ENCODE data around the gene NSMF. TPM values are rescaled to one million over a fixed set of nuclear protein-coding genes. Genes with fewer than 3 reads are reported as not detected.
A peak's percentile ranks its signal among the peaks of the same experiment; 100 is the strongest.
"Not testable (repeated sequence)": the region's sequence is repeated elsewhere in the genome, so short reads cannot be mapped to it uniquely, and the experiment has no call there.

Gene NSMF
- total RNA-seq, 2 experiments from 2014 or later: 29.9 to 31.6 TPM

GRCh38 chr9:137450539-137451222, 8.5 kb downstream of the NSMF start:
- H3K27me3 Mint-ChIP-seq; DNase-seq; CTCF ChIA-PET; H3K4me3 Mint-ChIP-seq; H3K36me3 Mint-ChIP-seq; intact Hi-C loops (cut with micrococcal nuclease); H3K27ac Mint-ChIP-seq; H3K9me3 Mint-ChIP-seq; POLR2A ChIA-PET: not testable (repeated sequence)
- H3K4me1 Mint-ChIP-seq (ENCODE audit: low read depth): peaks cover 17% of the 10 kb centered on the region

GRCh38 chr9:137449931-137450538, 9.1 kb downstream of the NSMF start:
- no peak overlapping the region for H3K27ac Mint-ChIP-seq
- H3K4me1 Mint-ChIP-seq (ENCODE audit: low read depth): peaks cover 23% of the 10 kb centered on the region
- no peaks in the 10 kb centered on the region for H3K27me3 Mint-ChIP-seq
- CTCF ChIA-PET: no interaction called here
- peaks cover 7% of the 10 kb centered on the region for H3K36me3 Mint-ChIP-seq
- DNase-seq: peak; percentile 42
- intact Hi-C loops (cut with micrococcal nuclease): no loop called here
- H3K4me3 Mint-ChIP-seq: no peak overlapping the region
- POLR2A ChIA-PET: interaction anchor here (0.5 kb wide), 1 partner anchor 11 kb away, joined by 3 read pairs; no protein-coding TSS in a partner anchor
- no peaks in the 10 kb centered on the region for H3K9me3 Mint-ChIP-seq

GRCh38 chr9:137449081-137449844, 9.9 kb downstream of the NSMF start:
- DNase-seq: no peak
- ChIA-PET CTCF (no interaction called here), POLR2A (no interaction called here)
- H3K36me3 Mint-ChIP-seq: peaks cover 6% of the 10 kb centered on the region
- H3K9me3 Mint-ChIP-seq: no peaks in the 10 kb centered on the region
- intact Hi-C loops (cut with micrococcal nuclease): no loop called here
- no peaks in the 10 kb centered on the region for H3K27me3 Mint-ChIP-seq
- no peak overlapping the region for H3K27ac Mint-ChIP-seq
- no peak overlapping the region for H3K4me3 Mint-ChIP-seq
- peaks cover 18% of the 10 kb centered on the region for H3K4me1 Mint-ChIP-seq (ENCODE audit: low read depth)

GRCh38 chr9:137448602-137448962, 10.6 kb downstream of the NSMF start:
- H3K27ac Mint-ChIP-seq: no peak overlapping the region
- POLR2A ChIA-PET: no interaction called here
- intact Hi-C loops (cut with micrococcal nuclease): no loop called here
- CTCF ChIA-PET: interaction anchor here (1.3 kb wide), 1 partner anchor 146 kb away, joined by 3 read pairs; the partner anchor contains the start of gene NRARP
- H3K9me3 Mint-ChIP-seq: no peaks in the 10 kb centered on the region
- peaks cover 5% of the 10 kb centered on the region for H3K36me3 Mint-ChIP-seq
- no peak overlapping the region for H3K4me3 Mint-ChIP-seq
- DNase-seq: no peak
- H3K4me1 Mint-ChIP-seq (ENCODE audit: low read depth): peaks cover 15% of the 10 kb centered on the region
- no peaks in the 10 kb centered on the region for H3K27me3 Mint-ChIP-seq

- Mint-ChIP-seq H3K27ac (no peak overlapping the region), H3K36me3 (peaks cover 5% of the 10 kb centered on the region), H3K4me3 (no peak overlapping the region), H3K4me1 (ENCODE audit: low read depth) (peaks cover 14% of the 10 kb centered on the region), H3K9me3 (no peaks in the 10 kb centered on the region), H3K27me3 (no peaks in the 10 kb centered on the region)
- DNase-seq: no peak
- intact Hi-C loops (cut with micrococcal nuclease): no loop called here
- ChIA-PET POLR2A (no interaction called here), CTCF (interaction anchor here (1.0 to 1.3 kb wide), 2 partner anchors 146 to 161 kb away, joined by 3 read pairs; partner anchors contain the start of gene NRARP)
These were observed 11.2 kb downstream of the NSMF start for GRCh38 chr9:137447722-137448601.

GRCh38 chr9:137446851-137447471, 12.2 kb downstream of the NSMF start:
- Mint-ChIP-seq H3K4me3 (no peak overlapping the region), H3K4me1 (ENCODE audit: low read depth) (peaks cover 11% of the 10 kb centered on the region), H3K27me3 (peaks cover 2% of the 10 kb centered on the region), H3K9me3 (no peaks in the 10 kb centered on the region), H3K36me3 (peaks cover 3% of the 10 kb centered on the region), H3K27ac (no peak overlapping the region)
- CTCF ChIA-PET: interaction anchor here (0.7 to 0.9 kb wide), 3 partner anchors 24 to 160 kb away, joined by 4 to 5 read pairs (median 5); partner anchors contain the start of genes EXD3 and NOXA1
- POLR2A ChIA-PET: interaction anchor here (1.0 kb wide), 1 partner anchor 15 kb away, joined by 3 read pairs; no protein-coding TSS in a partner anchor
- intact Hi-C loops (cut with micrococcal nuclease): no loop called here
- no peak for DNase-seq

- DNase-seq: no peak
- ChIA-PET CTCF (interaction anchor here (0.6 to 2.4 kb wide), 9 partner anchors 13 to 203 kb away, joined by 3 to 8 read pairs (median 3); partner anchors contain the start of genes EXD3, NOXA1, NRARP and NSMF), POLR2A (interaction anchor here (1.0 kb wide), 1 partner anchor 16 kb away, joined by 3 read pairs; no protein-coding TSS in a partner anchor)
- H3K36me3 Mint-ChIP-seq: peaks cover 4% of the 10 kb centered on the region
- H3K4me3 Mint-ChIP-seq: no peak overlapping the region
- intact Hi-C loops (cut with micrococcal nuclease): loop anchor here (2.0 kb wide), 1 partner anchor 23 kb away; the partner anchor contains the start of genes EXD3 and NOXA1
- no peaks in the 10 kb centered on the region for H3K9me3 Mint-ChIP-seq
- peaks cover 4% of the 10 kb centered on the region for H3K27me3 Mint-ChIP-seq
- H3K4me1 Mint-ChIP-seq (ENCODE audit: low read depth): peaks cover 13% of the 10 kb centered on the region
- H3K27ac Mint-ChIP-seq: no peak overlapping the region
These were observed 13.2 kb downstream of the NSMF start for GRCh38 chr9:137445930-137446431.

- Mint-ChIP-seq H3K27me3 (peaks cover 4% of the 10 kb centered on the region), H3K4me3 (no peak overlapping the region), H3K27ac (no peak overlapping the region), H3K9me3 (no peaks in the 10 kb centered on the region), H3K36me3 (peaks cover 4% of the 10 kb centered on the region), H3K4me1 (ENCODE audit: low read depth) (peaks cover 13% of the 10 kb centered on the region)
- intact Hi-C loops (cut with micrococcal nuclease): loop anchor here (2.0 kb wide), 1 partner anchor 23 kb away; the partner anchor contains the start of genes EXD3 and NOXA1
- CTCF ChIA-PET: interaction anchor here (0.6 to 2.4 kb wide), 8 partner anchors 14 to 774 kb away, joined by 3 to 8 read pairs (median 3); partner anchors contain the start of genes NRARP and NSMF
- peak; percentile 90 for DNase-seq
- POLR2A ChIA-PET: no interaction called here
These were observed 13.8 kb downstream of the NSMF start for GRCh38 chr9:137445275-137445807.

- no peak for DNase-seq
These were observed 14.9 kb downstream of the NSMF start for GRCh38 chr9:137444106-137444790.

GRCh38 chr9:137441935-137442321, 17.2 kb downstream of the NSMF start:
- ChIA-PET POLR2A (no interaction called here), CTCF (interaction anchor here (1.0 to 3.1 kb wide), 2 partner anchors 19 to 109 kb away, joined by 3 to 15 read pairs; partner anchors contain the start of genes EXD3 and NOXA1)
- H3K4me1 Mint-ChIP-seq (ENCODE audit: low read depth): peaks cover 10% of the 10 kb centered on the region
- intact Hi-C loops (cut with micrococcal nuclease): no loop called here
- H3K27me3 Mint-ChIP-seq: peaks cover 11% of the 10 kb centered on the region
- DNase-seq: no peak
- H3K27ac Mint-ChIP-seq: no peak overlapping the region
- H3K9me3 Mint-ChIP-seq: no peaks in the 10 kb centered on the region
- H3K4me3 Mint-ChIP-seq: peak overlapping the region; percentile 47
- peaks cover 1% of the 10 kb centered on the region for H3K36me3 Mint-ChIP-seq

More at GRCh38 chr9:137444106-137444790, 14.9 kb downstream of the NSMF start:
- ChIA-PET POLR2A (no interaction called here), CTCF (interaction anchor here (0.7 to 3.1 kb wide), 6 partner anchors 18 to 150 kb away, joined by 3 to 15 read pairs (median 5); partner anchors contain the start of genes EXD3, NOXA1 and NRARP)
- peaks cover 1% of the 10 kb centered on the region for H3K36me3 Mint-ChIP-seq
- intact Hi-C loops (cut with micrococcal nuclease): loop anchor here (2.0 kb wide), 1 partner anchor 21 kb away; the partner anchor contains the start of genes EXD3 and NOXA1
- no peak overlapping the region for H3K4me3 Mint-ChIP-seq
- H3K9me3 Mint-ChIP-seq: no peaks in the 10 kb centered on the region
- H3K27ac Mint-ChIP-seq: no peak overlapping the region
- H3K27me3 Mint-ChIP-seq: peaks cover 8% of the 10 kb centered on the region
- peaks cover 10% of the 10 kb centered on the region for H3K4me1 Mint-ChIP-seq (ENCODE audit: low read depth)
